SHP77 (cell line): Measurements from ENCODE around the gene SLC38A8.

ENCODE experiments used
- DNase-seq, 2 experiments: peaks; one replicate each; lab custom pipeline; 2025; lab: John Stamatoyannopoulos, UW

Gene SLC38A8

DNA sequence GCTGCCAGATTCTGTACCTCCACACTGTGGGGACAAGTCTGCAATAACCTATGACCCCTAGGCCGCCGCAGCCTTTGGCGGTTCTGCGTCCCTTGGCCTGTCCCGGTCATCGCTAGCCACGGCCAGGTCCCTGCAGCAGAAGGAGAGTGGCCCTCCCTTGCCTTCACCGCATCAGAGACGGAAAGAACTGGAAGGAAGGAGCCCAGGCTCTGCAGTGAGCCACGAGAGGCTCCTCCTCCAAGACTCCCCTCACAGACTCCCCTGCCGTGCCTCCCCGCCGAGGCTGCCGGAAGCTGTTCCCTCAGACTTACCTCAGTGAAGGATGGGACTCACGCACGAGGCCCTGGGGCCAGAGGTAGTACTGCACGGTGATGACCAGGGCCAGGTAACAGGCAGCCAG is 11.0 kb downstream of the SLC38A8 start:
- DNase-seq = no peak

- DNase-seq = no peak
Observed at GRCh38 chr16:84029297-84030047, 13.1 kb downstream of the SLC38A8 start.

DNA sequence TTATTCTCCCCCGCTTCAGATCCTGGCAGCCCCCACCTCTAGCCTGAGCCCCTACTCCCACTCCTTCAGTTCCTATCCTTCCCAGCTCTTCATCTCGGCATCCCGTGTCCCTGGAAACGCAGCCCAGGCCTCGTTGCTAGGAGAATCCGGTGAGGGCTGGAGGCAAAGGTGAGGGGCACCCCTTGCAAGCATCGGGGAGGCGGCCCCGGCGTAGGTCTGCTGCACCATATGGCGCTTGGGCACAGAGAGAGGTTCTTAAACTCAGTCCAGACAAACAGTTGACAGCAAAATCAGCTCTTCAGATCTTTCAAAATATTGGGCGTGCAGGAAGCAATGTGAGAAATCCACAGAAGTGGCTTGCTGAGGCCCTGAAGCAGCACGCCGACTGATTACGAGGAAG is 15.0 kb downstream of the SLC38A8 start:
- DNase-seq = no peak

GRCh38 chr16:84026606-84027005 is 16.0 kb downstream of the SLC38A8 start:
- no peak for DNase-seq

DNA sequence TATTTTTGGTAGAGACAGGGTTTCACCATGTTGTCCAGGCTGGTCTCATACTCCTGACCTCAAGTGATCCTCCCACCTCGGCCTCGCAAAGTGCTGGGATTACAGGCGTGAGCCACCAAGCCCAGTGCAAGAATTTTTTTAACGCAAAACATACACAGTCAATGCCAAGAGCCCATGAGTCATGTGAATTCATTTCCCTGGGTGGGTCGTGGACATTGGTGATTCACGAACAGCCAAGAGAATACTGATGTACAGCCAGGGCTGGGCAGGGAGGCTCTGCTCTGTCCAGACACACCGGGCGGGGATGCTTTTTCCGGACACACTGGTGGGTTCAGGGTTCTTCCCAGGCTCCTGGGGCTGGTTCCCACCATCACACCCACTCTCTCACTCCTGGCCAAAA is 17.7 kb downstream of the SLC38A8 start:
- no peak for DNase-seq

DNA sequence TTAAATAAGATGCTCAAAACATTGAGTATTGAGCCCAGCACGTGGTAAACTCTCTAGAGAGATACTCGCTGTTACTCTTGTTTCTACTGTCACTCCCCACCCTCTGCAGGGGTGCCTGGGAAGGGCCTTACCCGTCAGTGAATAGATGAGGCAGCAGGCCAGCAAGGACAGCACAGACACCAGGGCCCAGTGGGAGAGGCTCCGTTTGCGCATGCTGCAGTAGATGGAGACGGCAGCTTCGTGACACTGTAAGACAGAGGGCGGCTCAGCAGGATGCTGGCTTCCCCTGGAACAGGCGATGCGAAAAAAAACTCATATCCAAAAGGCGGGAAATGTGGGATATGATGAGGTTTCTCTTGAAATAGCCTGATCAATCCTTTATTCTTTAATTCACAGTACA is 20.0 kb downstream of the SLC38A8 start:
- DNase-seq = no peak

- no peak for DNase-seq
Observed at GRCh38 chr16:84021488-84021887, 21.1 kb downstream of the SLC38A8 start.

DNA sequence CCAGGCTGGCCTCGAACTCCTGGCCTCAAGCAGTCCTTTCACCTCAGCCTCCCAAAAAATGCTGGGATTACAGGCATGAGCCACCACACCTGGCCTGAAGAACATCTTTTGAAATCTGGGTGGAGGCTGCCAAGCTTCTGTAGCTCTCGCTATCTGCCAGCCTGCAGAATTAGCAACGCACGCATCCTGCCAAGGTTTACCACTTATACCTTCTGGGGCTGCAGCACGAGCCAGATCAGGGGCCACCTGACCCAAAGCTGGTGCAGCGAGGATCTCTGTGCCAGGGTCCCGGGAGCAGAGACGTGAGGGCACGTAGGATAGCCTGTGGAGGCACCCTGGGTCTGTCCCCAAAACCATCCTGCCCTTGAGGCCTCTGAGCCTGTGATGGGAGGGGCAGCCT is 22.2 kb downstream of the SLC38A8 start:
- DNase-seq = no peak

DNA sequence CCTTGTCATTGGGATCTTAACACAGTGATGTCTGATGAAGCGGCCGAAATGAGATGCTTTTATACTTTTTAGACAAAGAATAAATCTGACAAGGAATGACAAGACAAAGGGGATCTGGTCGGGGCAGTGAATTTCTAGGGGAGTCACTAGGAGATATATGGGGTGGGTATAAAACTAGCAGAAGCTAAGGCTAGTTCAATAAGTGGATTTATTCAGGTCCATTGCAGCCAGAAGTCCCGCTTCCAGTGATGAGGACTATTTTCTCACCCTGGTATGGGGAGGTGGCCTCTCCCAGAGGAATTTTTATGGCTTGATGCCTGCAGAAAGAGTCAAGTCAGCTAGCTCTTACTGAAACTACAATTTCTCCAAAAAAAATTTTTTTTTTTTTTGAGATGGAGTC is 23.9 kb downstream of the SLC38A8 start:
- no peak for DNase-seq

DNA sequence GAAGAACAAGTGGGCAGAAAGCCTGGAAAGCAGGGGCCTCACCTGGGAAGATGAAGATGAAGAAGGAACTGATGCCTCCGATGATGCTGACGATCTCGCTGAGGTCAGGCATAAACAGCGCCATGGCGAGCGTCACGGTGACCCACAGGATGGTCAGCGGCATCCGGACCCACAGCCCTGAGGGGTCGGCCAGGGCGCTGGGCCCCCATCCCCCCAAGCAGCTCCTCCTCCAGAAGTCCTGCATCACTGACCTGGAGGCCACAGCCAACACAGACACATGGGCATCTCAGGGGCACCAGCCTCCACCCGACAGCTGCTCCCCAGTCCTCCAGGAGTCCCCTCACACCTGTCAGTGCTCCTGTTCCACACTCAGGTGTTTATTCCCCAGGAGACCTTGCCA is 26.1 kb downstream of the SLC38A8 start:
- DNase-seq = no peak

DNA sequence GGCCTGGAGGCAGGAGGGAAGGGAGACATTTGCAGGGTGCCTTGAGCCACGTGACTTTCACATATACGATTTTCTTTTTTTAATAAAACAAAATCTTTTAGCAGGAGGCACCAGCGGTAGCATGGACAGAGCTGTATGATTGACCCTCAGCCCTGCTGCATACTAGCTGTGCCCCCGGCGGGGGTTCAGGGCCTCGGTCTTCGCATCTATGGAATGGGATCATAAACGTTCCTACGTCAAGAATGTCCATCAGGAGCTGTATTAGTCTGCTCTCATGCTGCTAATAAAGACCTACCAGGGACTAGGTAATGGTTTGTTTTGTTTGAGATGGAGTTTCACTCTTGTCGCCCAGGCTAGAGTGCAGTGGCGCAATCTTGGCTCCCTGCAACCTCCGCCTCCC is 27.2 kb downstream of the SLC38A8 start:
- no peak for DNase-seq

DNA sequence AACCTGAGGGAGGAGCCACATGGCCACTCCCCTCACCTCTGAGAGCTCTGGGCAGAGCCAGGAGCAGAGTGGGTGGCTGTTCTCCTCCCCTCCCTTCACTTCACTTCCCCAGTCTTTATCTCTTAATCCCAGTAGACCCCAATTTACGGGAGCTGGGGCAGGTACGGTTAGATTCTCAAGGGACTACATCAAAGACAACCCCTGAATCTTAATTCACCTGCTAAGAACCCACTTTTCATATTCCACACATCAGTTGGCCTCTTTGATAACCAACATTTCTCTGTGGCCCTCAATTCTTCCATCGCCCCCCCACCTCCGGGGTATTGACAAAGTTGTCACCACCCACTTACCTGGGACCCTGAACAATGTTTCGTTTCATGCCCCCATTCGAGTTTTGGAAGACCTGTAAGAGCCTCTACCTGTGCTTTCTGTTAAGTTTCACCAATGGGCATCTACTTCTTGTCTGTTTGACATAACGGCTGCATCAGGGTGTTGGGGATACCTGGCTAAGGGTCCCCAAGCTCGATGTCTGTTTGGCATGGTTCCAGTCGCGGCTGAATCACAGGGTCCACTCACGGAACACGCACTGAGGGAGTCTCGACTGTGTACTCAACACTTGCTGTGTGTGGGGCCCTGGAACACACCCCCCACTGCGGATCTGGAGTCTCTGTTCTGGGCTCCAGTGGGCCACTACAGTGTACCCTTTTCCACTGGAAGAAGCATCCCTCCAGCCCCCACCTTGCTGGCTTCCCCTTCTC is 27.8 kb downstream of the SLC38A8 start:
- DNase-seq = no peak

DNA sequence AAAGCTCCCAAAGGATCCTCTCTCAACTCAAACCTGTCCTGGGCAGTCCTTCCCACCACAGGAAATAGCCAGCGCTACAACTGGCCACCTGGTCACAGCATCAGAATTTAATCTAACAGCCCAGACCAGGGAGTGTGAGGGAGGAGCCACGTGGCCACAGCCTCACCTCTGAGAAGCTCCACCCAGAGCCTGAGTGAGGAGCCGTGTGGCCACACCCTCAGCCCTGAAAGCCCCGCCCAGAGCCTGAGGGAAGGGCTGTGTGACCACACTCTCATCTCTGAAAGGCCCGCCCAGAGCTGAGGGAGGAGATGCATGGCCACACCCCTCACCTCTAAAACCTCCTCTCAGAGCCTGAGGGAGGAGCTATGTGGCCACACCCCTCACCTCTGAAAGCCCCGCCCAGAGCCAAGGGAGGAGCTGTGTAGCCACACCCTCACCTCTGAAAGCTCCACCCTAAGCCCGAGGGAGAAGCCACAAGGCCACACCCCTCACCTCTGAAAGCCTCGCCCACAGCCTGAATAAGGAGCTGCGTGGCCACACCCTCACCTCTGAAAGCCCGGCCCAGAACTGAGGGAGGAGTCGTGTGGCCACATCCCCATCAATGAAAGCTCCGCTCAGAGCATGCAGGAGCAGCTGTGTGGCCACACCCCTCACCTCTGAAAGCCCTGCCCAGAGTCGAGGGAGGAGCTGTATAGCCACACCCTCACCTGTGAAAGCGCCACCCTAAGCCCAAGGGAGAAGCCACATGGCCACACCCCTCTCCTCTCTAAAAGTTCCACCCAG is 28.6 kb downstream of the SLC38A8 start:
- DNase-seq = peak; percentile 84 to 92

- DNase-seq = no peak
Observed at GRCh38 chr16:84009282-84009681, 33.3 kb downstream of the SLC38A8 start.

DNA sequence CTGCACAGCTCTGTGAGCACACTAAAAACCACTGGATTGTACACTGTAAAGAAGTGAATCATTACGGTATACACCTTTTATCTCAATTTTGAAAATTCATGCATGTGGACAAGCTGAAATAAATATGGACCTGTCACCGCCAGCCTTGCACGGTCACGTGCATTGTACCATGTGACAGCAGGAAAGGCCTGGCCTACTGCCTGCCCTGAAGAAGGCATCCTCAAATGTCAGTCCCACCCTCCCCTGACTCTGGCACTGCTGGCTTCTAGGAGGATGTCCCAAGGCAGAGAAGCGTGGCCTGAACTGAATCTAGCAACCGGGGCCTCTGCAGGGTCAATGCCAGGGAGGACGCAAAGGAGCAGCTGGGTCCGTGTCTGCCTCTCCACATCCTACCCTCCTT is 34.6 kb downstream of the SLC38A8 start:
- no peak for DNase-seq

DNA sequence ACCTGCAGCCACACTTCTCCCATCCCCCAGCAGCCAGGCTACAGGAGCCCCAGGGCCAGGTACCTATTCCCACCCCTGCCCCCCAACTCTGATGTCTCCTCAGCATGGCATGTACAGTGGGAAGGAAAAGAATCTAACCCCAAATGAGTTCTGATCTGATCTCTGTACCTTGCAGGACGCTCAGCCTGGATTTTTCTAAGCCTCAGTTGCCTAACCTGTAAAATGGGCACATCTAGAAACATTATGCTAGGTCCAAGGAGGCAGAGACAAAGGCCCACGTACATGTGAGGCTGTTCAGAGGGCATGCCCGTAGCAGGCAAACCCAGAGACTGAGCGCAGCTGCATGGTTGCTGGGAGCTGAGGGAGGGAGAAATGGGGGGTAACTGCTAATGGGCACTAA is 35.1 kb downstream of the SLC38A8 start:
- no peak for DNase-seq

DNA sequence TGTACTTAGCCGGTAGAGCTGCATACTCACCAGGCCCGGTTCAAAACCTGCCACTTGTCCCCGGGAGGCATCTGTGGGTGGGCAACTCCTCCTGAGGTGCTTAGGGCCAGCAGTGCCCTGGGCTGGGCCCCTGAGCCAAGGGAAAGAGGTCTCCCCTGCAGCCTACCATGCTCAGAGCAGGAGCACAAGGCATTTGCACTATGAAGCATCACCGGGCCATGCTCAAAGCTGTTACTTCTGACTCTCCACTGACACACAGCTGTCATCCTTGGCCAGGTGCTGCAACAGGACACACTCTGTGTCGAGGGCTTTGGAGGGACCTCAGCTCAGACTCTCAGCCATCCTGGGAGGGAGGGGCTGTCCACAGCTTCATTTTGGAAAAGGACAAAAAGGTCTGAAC is 37.2 kb downstream of the SLC38A8 start:
- no peak for DNase-seq

- no peak for DNase-seq
Observed at GRCh38 chr16:84004442-84004841, 38.2 kb downstream of the SLC38A8 start.

DNA sequence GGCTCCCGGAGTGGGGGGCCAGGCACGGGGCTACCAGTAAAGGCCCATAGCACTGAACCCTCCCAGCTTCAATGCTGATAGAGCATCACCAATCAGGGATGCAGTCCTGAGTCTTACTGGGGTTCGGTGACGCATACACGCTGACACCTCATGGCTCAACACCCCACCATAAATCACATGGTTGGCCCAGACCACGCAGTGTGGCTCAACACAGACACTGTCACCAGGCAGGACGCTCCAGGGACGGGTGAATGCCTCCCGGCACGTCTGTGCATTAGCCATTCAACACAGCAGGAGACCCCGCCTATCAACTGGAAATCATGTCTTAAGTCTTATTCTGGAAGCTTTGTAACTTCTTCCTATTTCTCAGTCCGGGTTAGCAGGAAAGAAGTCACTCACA is 39.6 kb downstream of the SLC38A8 start:
- DNase-seq = no peak

DNA sequence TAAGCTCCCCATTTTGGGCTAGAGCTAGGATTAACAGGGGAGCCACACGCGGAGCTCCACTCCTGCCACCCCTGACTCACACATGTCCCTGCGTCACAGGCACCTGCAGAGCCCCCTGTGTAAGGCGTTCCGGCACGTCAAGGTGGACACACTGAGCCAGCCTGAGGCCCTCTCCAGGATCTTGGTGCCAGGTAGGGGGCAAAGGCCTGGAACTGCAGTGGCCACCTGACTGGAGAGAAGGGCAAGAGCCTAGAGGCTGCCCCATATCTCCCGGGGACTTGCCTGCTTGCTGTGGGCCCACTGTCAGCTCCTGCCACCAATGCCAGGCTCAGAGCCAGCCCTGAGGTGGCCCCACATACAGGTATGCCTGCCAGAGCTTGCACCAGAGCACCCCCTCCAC is 40.9 kb downstream of the SLC38A8 start:
- DNase-seq = no peak

- DNase-seq = no peak
Observed at GRCh38 chr16:84000989-84001642, 41.5 kb downstream of the SLC38A8 start.

GRCh38 chr16:83998091-83998490 is 44.5 kb downstream of the SLC38A8 start:
- no peak for DNase-seq
